NT2/D1 (cell line): Measurements from ENCODE around the gene EIF1B.

ENCODE experiments used
- SUZ12 ChIP-seq: IDR thresholded peaks from 2 replicates; pipeline ENCODE4 v1.6.1; 2011; ENCODE audit not compliant: insufficient read length, insufficient read depth; ENCODE audit errors: extremely low read depth
- YY1 ChIP-seq: IDR thresholded peaks from 2 replicates; pipeline ENCODE4 v1.6.1; 2011; ENCODE audit not compliant: insufficient read length, insufficient read depth

DNA sequence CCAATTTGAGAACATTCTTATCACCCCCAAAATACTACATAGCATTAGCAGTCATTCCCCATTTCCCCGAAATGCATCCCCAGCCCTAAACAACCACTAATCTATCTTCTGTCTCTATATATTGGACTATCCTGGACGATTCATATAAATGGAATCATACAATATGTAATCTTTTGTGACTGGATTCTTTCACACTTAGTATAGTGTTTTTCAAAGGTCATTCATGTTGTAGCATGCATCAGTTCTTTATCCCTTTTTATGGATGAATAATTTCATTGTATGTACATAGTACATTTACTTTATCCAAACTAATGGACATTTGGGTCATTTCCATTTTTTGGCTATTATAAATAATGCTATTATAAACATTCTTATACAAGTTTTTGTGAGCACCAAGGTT is 27.5 kb upstream of the EIF1B start:
- TF ChIP-seq YY1: no peak
- TF ChIP-seq SUZ12: no peak
